ENCODE results near the gene ARFGAP2. TPM values are rescaled to one million over a fixed set of nuclear protein-coding genes. Genes with fewer than 3 reads are reported as not detected.

The ARFGAP2 gene
- total RNA-seq, 1 donor from 2014 or later = 110 TPM

DNA sequence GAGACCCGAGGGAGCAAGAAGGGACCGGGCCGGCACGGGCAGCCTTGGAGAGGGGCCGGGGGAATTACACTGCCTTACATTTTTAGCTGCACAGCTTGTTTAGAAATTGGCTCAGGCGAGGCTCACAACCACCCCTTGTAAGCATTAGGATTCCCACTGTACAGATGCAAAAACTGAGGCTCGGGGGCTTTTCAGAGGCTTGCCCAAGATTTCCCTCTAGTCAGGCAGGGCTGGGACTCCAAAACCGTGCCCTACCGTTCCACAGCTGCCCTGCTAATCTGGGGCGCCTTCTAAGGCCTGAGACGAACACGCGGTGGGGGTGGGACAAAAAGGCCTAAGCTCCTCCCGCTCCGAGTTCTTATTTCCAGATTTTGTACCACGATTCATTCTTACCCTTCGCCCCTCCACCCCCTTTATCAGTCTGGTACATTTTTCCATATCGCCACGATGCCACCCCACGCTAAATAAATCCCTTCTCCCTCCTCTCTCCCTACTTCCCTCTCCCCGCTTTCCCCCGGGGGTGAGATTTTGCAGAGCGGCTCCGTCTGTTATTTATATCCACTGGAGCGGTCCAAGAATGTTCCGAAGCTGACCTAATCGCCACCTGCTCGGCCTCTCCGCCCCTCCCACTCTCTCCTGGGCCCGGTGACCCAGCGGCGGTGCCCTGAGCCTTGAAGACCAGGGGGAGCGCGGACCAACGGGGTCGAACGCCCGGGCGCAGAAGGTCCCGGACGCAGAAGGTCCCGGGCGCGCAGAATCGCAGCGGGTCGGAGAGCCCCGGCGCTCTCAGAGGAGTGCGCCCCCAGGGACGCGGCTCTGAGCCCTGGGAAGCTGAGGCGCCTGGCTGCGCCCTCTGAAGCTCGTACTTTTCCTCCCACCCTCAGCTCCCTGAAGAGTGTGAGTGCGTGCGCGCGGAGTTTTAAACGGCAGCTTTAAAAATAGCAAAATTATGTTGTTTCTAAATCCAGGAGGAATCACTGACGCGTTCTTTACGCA lies 10.3 kb upstream of the ARFGAP2 start:
- peak; percentile 31 for DNase-seq

DNA sequence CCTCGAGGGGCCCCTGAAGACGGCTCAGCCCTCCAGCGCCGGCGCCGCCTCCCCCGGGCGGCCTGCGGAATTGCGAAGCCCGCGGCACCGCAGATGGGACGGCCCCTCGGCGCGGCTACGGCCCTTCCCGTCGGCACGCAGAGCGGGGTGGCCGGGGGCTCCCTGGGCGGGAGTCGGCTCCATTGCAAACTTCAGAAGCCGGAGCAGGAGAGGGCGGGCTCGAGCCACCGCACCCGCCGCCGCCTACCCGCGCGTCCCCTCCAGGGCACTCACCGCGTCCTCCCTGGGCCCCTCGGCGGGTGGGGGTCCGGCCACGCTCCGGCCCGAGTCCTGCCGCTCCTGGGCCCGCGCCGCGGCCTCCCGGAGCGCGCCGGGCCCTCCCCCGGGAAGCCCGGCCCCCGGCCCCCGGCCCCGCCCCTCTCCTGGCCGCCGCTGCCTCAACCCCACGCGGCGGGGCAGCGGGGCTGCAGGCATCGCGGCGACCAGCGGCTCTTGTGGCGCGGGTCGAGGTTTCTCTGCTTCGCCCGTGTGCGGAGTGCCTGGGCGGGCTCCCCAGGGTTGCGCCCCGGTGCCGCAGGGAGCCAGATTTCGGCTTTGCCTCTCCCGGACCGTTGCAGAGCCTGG lies 9.5 kb upstream of the ARFGAP2 start, which contains the start of gene PACSIN3:
Gene PACSIN3, minus strand, starts transcription at position 359 of the 624 bp plus-strand sequence. CDS start 3,707 bp downstream, outside the sequence.
- no peak for DNase-seq

DNA sequence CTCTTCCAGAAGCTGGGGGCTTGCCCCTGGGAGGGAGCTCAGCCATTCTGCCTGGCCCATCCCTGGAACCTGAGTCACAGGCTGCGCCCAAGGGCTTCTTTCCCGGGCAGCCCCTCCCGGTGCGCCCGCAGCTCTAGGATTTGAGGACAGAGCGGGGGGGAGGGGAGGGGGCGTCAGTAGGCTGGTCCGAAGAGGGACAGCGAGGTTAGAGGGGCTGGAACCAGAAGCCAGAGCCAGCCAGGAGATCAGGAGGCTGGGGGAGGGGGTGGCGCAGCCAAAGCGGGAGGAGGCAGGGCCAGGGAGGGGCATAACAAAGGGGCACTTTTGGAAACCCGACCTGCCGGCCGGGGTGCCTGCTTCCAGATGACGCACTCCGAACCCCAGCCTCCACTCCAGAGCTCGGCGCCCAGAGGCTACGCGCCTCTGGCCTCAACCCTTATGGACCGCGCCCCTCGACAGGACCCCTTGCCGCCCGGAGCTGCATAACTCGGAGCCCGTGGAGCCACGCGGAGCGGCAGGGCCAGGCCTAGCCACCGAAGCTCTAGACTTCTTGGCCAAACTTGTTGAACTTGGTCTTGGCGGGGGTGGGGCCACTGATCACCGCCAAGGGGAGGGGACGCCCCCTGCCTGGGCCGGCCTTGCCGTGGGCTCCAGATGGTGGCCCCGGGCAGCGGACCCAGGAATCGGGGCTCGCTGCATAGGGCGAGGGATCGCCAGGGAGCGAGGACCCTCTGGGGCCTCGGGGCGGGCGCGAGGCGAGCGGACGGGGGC lies 8.8 kb upstream of the ARFGAP2 start:
- DNase-seq = no peak

DNA sequence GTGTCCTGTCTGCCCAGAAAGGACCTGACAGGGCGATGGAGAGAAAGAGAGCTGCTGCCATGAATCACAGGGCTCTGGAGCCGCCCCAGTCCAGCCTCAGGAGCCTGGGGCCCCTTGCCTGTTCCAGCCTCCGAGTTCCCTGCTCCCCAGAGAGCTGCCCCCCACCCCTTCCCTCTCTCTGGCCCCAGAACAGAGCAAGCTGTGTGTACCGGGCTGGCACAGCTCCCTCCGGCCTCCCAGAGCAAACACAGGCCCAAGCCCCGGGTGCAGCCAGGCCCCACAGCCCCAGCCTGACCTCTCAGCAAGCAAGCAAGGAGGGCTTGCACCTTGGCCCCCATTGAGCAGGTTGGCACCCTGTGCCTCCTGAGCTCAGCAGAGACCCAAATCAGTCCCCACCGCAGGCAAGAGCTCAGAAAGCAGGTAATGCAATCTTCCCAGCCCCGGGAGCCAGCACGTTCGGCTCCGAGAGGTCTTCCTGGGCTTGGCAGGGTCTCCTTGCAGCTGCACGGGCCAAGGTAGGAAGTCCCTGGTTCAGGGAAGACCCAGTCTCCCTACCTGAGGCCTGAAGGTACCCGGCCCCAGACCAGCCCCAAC lies 8.1 kb upstream of the ARFGAP2 start:
- peak; percentile 71 for DNase-seq

DNA sequence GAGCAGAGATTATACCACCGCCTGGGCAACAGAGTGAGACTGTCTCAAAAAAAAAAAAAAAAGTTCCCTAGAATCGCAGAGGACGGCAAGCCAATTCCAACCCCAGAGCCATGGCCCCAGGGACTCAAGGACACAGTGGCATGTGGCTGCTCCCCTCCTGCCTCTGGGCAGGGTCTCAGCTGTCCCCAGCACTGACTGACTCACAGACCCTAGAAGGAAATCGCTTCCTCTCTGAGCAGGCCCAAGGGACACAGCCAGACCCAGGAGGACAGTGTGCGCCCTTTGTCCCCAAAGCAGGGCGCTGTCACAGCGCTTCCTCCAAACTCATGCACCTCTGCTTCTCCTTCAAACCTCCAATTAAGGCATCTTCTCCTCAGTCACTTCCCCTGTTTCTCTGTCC lies 7.3 kb upstream of the ARFGAP2 start:
- no peak for DNase-seq

DNA sequence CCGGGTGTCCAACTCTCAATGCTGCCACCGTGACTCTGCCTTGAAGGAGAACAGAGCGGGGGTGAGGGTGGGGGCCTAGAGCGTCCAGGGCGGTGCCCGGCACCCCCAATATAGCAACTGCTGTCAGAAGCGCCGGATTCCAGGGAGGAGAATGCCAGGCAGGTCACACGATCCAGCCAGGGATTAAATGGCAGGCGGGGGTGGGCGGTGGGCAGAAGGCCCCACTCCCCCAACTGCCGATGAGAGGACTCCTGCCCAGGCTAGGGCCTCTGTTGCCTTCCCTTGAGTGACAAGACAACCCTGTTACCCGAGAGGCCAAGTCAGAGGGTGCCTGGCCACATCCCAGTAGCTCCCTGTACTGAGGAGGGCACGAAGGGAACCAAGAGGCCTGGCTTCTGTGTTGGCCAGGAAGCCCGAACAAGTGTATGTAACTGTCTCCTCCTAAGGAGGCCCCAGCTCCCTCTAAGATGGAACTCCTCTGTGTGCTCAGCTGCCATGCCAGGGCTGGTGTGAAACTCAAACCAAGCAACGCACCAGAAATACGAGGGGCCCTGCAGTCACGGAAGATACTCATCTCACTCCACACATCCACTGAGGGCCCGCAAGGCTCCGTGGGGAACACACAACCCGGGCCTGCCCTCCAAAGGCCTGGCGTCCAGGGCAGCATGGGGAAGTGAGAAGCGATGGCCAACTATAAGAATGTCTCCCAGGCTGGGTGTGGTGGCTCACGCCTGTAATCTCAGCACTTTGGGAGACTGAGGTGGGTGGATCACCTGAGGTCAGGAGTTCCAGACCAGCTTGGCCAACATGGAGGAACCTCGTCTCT lies 6.6 kb upstream of the ARFGAP2 start:
- no peak for DNase-seq

DNA sequence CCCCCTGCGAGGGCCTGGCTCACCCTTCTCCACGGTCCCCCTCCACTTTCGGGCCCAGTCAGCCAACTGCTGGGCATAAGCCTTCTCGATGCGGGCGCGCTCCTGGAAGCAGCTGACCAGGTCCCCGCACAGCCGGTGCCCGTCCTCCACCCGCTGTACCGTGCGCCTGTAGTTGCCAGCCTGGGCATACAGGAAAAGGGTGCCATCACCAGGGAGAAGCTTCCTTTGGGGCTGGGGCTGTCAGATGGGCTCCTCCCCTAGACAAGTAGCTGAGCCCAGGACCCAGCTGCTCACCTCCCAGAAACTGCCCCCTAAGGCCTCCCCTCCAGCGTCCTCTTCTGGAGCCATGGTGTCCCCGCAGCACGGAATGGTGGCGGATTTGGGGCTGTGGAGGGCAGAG lies 5.7 kb upstream of the ARFGAP2 start:
- no peak for DNase-seq

DNA sequence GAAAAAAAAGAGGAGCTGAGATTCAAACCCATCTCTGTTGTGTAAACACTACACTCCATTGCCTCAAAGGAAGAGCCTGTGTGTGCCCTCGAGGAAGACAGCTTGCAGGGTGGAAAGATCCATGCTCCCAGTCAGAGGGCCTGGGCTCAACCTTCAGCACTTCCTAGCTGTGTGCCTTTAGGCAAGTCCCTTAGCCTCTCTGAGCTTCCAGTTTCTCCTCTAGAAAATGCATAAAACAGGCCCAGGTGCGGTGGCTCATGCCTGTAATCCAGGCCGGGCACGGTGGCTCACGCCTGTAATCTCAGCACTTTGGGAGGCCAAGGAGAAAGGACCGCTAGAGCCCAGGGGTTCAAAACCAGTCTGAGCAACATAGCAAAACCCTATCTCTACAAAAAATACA lies 4.6 kb upstream of the ARFGAP2 start:
- DNase-seq = no peak

DNA sequence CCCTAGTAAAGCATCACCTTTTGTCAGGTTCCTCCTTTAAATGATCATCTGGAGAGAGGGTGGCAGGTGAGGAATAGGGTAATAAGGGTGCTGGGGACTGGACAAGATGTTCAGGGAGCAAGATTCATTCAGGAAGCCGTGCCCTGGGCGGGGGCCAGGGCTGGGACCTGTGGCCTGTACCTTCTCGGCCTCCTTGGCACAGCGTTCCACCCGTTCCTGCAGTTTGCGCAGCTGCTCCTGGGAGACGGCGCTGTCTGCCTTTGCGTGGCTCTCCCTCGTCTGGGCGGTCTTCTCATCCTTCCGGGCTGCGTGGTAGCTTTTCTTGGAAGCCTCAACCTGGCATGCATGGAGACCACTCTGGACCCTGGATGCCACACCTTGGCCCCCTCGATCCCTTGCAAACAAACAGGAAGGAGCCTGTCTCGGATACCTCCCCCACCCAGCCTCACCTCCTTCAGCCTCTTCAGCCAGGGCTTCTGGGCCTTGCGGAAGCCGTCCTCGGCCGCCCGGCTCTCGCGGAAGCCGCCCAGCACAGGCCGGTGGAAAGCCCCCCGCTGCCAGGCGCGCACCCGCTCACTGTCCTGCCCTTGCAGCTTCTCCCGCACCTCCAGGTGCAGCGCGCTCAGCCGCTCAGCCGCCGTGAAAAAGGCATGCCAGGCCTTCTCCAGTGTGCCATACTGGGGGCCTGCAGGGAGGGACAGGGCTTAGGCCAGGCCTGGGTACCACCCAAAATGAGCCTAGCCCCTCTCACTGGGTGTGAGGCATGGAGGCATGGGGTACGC lies 3.5 kb upstream of the ARFGAP2 start:
- DNase-seq = no peak

DNA sequence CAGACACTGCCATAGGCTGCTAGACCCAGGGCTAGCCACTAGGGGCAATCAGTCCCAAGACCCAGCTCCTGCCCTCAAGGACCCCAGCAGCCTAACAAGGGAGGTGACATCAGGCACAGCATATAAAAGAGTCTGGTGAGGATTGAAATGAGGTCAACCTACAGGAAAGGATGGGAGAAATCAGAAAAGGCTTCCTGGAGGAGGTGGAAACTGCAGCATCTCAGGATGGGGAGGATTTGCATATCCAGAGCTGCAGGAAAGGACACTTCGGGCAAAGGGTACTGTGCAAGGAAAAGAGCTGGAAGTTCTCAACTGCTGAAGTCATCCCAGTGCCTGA lies 2.9 kb upstream of the ARFGAP2 start:
- DNase-seq = no peak

DNA sequence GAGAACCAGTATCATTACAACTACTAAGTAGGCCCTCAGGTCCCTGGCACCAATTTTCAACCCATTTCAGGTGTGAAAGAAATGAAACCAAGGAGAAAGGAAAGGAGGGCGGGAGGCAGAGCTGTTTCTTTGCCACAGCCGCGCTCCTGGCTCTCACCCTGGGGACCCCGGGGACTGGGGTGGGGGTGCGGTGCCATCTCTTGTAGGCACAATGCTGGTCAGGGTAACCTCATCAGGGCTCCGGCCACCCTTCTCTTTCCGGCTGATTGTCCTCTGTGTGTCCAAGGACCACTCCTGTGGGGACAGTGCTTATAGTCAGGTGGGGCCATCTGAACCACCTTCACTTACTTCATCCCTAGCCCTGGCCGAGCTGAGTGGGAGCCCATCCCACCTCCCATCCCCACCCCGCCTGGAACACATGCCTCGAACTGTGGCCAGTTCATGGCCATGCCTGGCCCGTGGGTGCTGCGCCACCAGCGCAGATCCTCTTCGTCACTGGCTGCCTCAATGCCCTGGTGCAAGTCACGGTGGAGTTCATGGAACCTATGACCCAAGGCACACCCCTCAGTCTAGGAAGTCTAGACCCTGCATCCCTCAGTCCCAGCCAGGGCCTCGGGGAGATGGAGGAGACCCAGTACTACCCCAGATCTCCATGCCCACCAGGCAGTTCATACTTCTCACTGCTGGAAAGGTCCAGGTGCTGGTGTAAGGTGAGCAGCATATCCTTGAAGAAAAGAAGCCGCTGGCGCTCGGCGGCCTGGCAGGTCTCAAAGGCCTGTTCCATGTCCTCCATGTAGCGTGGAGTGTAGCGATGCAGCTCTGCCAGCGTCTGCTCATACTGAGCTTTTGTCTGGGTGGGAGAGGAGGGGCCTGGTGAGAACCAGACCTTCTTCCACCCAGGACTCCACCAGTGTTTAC lies 2.3 kb upstream of the ARFGAP2 start:
- DNase-seq = no peak

DNA sequence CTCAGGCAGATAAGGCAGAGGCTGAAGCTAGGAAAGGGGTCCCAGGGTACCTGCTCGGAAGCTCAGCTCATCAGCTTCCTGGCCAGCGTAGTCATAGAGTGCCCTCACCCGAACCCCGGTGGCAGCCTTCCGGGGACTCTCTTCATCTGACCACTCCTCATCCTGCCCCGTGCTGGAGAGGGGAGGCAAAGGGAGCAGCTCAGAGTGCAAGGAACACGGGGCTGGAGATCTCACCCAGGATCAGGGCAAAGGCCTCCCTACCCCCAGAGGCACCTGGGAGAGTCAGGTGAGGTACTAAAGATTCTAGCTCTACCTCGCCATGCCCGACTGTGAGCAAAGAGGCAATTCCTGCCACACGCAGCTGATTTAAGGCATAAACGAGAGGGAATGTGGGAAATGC lies 1.6 kb upstream of the ARFGAP2 start:
- no peak for DNase-seq

DNA sequence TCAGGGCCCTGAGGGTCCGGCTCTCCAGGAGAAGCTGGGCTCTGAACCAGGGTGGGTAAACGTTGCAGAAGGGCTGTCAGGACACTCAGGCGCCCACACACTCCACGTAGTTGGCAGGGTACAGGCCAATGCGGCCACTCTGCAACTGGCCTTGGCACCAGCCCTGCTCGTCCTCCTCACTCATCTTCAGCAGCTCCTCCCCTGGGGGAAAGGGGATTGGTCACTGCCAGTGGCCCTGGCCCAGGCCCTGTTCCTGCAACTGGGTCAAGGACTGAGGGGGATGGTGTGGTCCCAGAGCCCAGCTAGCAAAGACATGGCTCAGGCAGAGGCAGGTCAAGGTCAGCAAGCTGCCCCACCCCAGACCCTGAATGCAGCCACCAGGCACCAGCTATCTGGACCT lies 1.2 kb upstream of the ARFGAP2 start:
- no peak for DNase-seq

DNA sequence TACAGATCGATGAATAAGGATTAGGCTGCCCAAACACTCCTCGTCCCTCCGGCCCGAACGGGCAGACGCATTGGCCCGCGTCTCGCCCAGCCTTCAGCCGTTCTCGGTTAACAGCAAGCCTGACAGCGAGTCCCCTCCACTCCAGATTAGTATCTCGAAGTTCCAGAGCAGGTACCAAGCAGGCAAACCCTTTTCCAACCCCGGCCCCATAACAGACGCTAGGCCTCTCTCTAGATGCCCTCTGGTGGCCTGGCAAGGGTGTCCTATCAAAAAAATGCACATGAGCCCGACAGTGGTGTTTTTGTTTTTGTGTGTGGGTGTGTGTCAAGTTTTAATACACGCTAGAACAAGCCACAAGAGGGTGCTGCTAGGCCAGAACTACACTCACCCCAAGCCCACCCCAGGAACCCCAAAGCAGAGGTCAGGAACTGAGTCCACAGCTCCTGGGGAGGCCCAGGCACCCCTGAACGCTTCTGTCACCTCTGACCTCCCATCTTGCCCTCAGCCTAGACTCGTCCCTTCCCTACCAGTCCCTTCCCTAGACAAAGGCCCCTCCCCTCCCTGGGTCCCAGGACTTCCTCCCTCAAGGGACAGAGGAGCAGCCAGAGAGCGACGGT lies 658 bp upstream of the ARFGAP2 start:
- DNase-seq = peak; percentile 83

DNA sequence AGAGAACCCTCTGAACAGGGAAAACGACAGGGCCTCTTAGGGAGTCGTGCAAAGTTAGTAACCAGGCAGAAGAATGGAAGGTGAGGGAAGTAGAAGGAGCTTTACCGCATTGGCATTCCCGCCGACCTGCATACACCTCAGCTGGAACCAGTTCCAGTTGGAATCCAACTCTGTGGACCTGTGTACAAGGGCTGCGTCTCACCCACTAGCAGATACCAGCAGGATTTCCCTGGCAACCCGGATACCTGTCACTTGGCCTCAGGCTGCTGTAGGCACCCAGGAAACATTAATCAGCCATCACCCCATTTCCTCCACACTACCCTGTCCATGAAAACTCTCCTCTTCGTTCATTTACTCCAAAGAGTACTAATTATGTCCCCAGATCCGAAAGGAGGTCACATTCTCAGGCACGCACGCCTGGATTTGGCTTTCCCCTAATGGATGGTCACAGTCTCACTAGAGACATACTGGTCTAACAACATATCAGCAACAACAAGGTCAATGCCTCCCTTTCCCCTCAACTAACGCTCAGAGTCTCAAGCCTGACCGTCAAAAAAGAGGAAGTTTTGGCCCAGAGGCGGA lies 842 bp downstream of the ARFGAP2 start:
- no peak for DNase-seq

DNA sequence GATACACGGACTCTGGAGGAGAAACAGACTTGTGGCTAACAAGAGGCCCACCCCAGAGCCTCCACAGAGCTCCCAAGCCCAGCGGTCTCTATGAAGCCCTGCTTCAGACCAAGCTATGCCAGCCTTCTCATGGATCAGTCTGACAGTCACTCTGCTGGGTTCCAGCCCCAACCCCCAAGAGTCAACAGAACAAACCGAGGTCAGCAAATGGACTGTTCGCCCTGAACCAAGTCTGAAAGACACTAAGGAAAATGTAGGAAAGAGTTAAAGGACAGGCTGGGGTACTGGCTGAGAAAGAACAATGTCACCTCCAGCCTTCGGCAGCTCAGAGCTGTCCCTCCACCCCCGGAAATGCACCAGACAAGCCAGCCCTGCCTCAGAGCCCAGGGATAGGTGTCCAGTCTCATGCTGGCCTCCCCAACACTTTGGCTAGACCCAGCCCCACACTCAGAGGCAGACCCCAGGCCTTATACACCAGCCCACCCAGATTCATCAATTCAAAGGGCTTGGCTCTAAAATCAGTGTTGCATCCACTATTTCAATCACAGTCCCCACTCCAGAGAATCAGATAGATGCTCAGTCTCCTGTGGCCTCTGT lies 3.8 kb downstream of the ARFGAP2 start:
- no peak for DNase-seq

DNA sequence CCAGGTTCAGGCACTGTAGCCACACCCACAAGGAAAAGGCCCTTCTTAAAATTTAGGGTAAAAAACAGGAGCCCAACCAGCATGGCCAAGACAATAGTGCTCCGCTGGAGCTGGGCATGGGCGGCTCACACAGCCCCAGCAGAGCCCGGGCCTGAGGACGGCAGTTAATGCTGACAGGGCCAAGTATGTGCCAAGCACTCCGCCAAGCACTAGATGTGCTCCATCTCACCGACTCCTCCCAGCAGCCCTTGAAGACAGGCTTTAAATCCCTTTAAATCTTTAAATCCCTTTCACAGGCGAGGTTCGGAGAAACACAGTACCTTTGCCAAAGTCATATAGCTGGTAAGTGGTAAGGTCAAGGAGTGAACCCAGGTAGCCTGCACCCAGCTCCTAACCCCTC lies 4.8 kb downstream of the ARFGAP2 start:
- no peak for DNase-seq

All from occipital lobe (tissue), 2 donors.